Measurements from ENCODE around the gene ASPA.

GRCh38 chr17:3552916-3553315 is 77.1 kb downstream of the ASPA start:
- TF ChIP-seq CTCF (IDR thresholded peaks at IDR 0.05; ENCODE audit: extremely low read depth in 1 of 2, insufficient read depth in 1 of 2, low read depth in 1 of 2, low read length in 2 of 2) (no peak), EZH2 (IDR thresholded peaks at IDR 0.05; ENCODE audit: borderline replicate concordance, low read depth, low read length, severe bottlenecking) (no peak)

Measured in endothelial cell of umbilical vein (primary cell).